HG02678 (cell line): Measurements from ENCODE around the gene TECPR1.

ENCODE experiments used
- ATAC-seq: cut with Tn5 transposase; IDR thresholded peaks from one replicate; pipeline ENCODE4 v1.9.1; 2021; ENCODE audit warnings: mild to moderate bottlenecking, moderate library complexity; ENCODE audit not compliant: unreplicated experiment

Gene TECPR1

DNA sequence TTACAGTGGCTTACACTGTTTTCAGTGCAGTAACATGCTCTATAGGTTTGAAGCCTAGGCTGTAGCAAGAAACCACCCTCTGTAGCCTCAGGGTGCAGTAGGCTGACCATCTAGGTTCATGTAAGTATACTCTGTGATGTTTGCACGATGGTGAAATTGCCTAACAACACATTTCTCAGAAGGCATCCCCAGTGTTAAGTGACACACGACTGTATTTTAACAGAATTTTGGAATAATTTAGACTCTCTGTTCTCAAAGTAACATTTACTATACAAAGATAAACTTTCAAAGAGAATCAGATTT lies 85.4 kb downstream of the TECPR1 start:
- ATAC-seq: no peak

DNA sequence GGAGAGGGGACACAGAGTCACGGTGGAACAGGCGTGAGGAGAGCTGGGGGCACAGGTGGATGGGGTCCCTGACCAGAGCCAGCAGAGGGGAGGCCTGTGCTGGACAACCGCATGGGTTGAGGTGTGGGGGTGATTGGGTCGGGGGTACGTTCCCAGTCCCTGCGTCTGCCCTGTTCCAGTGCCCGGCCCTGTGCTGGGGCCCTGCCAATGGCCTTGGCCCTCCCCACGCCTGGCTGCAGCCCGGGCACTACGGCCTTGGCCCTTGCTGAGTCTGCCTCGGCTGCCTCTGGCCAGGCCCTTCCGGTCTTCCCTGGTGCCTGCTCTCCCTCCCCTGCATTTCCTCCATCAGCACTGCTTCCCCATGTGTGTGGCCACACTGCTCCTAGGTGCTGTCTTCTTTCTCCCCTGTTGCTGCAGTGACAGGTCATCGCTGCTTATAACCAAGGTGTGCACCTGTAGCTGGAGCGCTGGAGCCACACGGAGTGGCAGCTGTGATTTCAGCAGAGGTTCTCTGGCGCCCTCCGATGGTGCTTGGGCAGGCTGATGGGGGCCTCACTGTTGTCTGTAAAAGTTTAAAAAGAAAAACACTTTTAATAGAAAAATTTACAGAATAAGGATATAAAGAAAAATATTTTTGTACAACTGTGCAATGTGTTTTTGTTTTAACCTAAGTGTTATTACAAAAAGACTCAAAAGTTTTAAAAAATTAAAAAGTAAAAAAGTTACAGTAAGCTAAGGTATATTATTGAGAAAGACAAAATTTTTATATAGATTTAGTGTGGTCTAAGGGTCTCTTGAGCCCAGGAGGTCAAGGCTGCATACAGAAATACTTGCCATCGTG lies 86.0 kb downstream of the TECPR1 start:
- ATAC-seq: no peak
